Activated naive CD8-positive, alpha-beta T cell treated with anti-CD3 and anti-CD28 coated beads, Interleukin-2, amount 10 ng/mL, durations not matched to agents 7 days and 5 days (primary cell): ENCODE results near the gene CD247. TPM values are rescaled to one million over a fixed set of nuclear protein-coding genes. Genes with fewer than 3 reads are reported as not detected.
A peak's percentile ranks its signal among the peaks of the same experiment; 100 is the strongest.

ENCODE experiments used
- ATAC-seq: fragments of 150-1000 bp; cut with Tn5 transposase; one replicate; pipeline ENCODE4 v1.10.0; 2021; ENCODE audit warnings: low read depth, moderate library complexity
- POLR2A ChIA-PET: fragments of 350-600 bp; sonication (Branson Sonifier 250); formaldehyde crosslinking; loops from one replicate; lab custom pipeline; 2021; ENCODE audit warnings: antibody characterized with exemption; lab: Charles Lee
- DNase-seq: peaks from one replicate; pipeline ENCODE4 v3.0.0; 2021
- H3K27ac Mint-ChIP-seq: one replicate; pipeline ENCODE4 v1.8.0; 2022; ENCODE audit warnings: mild to moderate bottlenecking, mixed read lengths
- H3K27me3 Mint-ChIP-seq: one replicate; pipeline ENCODE4 v1.8.0; 2022; ENCODE audit warnings: mild to moderate bottlenecking, moderate library complexity, mixed read lengths
- H3K36me3 Mint-ChIP-seq: one replicate; pipeline ENCODE4 v1.8.0; 2021; ENCODE audit warnings: mild to moderate bottlenecking, mixed read lengths
- H3K4me1 Mint-ChIP-seq: one replicate; pipeline ENCODE4 v1.8.0; 2021; ENCODE audit warnings: mixed read lengths
- H3K4me3 Mint-ChIP-seq: one replicate; pipeline ENCODE4 v1.8.0; 2022; ENCODE audit warnings: mild to moderate bottlenecking, moderate library complexity, mixed read lengths
- H3K9me3 Mint-ChIP-seq: one replicate; pipeline ENCODE4 v1.8.0; 2021; ENCODE audit warnings: mixed read lengths
- total RNA-seq, 2 experiments: library from RNA; stranded (reverse); gene quantifications; one replicate each; pipeline ENCODE4 v1.2.3, GENCODE V29; 2021

Gene CD247
- total RNA-seq, 2 experiments from 2014 or later, result 252 to 276 TPM

- DNase-seq, result no peak
- Mint-ChIP-seq H3K27me3 (peaks cover 8% of the 10 kb centered on the region), H3K36me3 (no peaks in the 10 kb centered on the region), H3K27ac (no peak overlapping the region), H3K4me3 (no peak overlapping the region), H3K4me1 (peaks cover 3% of the 10 kb centered on the region), H3K9me3 (no peaks in the 10 kb centered on the region)
- POLR2A ChIA-PET, result interaction anchor here (1.2 to 3.1 kb wide), 3 partner anchors 15 to 120 kb away, joined by 3 to 12 read pairs (median 3); partner anchors contain the start of gene CD247
- ATAC-seq, result no peak
These were observed 14.9 kb upstream of the CD247 start for GRCh38 chr1:167532964-167533824.

GRCh38 chr1:167532375-167532774 lies 14.0 kb upstream of the CD247 start:
- Mint-ChIP-seq H3K4me3 (no peak overlapping the region), H3K27ac (no peak overlapping the region), H3K4me1 (peaks cover 3% of the 10 kb centered on the region), H3K36me3 (no peaks in the 10 kb centered on the region), H3K9me3 (no peaks in the 10 kb centered on the region), H3K27me3 (peaks cover 10% of the 10 kb centered on the region)
- ATAC-seq (no peak), DNase-seq (no peak)
- POLR2A ChIA-PET, result interaction anchor here (1.2 to 3.1 kb wide), 2 partner anchors 14 to 85 kb away, joined by 3 to 12 read pairs; partner anchors contain the start of gene CD247

- Mint-ChIP-seq H3K4me1 (peaks cover 7% of the 10 kb centered on the region), H3K27ac (no peak overlapping the region), H3K27me3 (peaks cover 7% of the 10 kb centered on the region), H3K36me3 (no peaks in the 10 kb centered on the region), H3K4me3 (no peak overlapping the region), H3K9me3 (no peaks in the 10 kb centered on the region)
- DNase-seq (no peak), ATAC-seq (no peak)
- POLR2A ChIA-PET, result interaction anchor here (0.7 to 3.7 kb wide), 2 partner anchors 12 to 105 kb away, joined by 3 to 25 read pairs; partner anchors contain the start of gene CD247
These were observed 11.6 kb upstream of the CD247 start for GRCh38 chr1:167529829-167530474.

- no peak overlapping the region for H3K4me3 Mint-ChIP-seq
- POLR2A ChIA-PET, result interaction anchor here (2.0 to 3.7 kb wide), 2 partner anchors 10 to 308 kb away, joined by 5 to 25 read pairs; partner anchors contain the start of gene CD247
- H3K27ac Mint-ChIP-seq, result no peak overlapping the region
- H3K27me3 Mint-ChIP-seq, result peaks cover 7% of the 10 kb centered on the region
- no peak for ATAC-seq
- DNase-seq, result no peak
- H3K4me1 Mint-ChIP-seq, result peaks cover 7% of the 10 kb centered on the region
- no peaks in the 10 kb centered on the region for H3K36me3 Mint-ChIP-seq
- no peaks in the 10 kb centered on the region for H3K9me3 Mint-ChIP-seq
These were observed 9.9 kb upstream of the CD247 start for GRCh38 chr1:167528057-167528728.

GRCh38 chr1:167526667-167527383 lies 8.5 kb upstream of the CD247 start:
- no peak for ATAC-seq
- POLR2A ChIA-PET, result interaction anchor here (2.0 kb wide), 1 partner anchor 307 kb away, joined by 5 read pairs; no protein-coding TSS in a partner anchor

GRCh38 chr1:167524651-167525050 lies 6.3 kb upstream of the CD247 start:
- ATAC-seq, result no peak
- POLR2A ChIA-PET, result no interaction called here
- Mint-ChIP-seq H3K9me3 (no peaks in the 10 kb centered on the region), H3K27me3 (peaks cover 3% of the 10 kb centered on the region), H3K27ac (no peak overlapping the region), H3K4me3 (no peak overlapping the region), H3K36me3 (no peaks in the 10 kb centered on the region), H3K4me1 (peaks cover 4% of the 10 kb centered on the region)
- no peak for DNase-seq

More at GRCh38 chr1:167526667-167527383, 8.5 kb upstream of the CD247 start:
- DNase-seq, result no peak
- Mint-ChIP-seq H3K4me1 (peaks cover 4% of the 10 kb centered on the region), H3K9me3 (no peaks in the 10 kb centered on the region), H3K27ac (no peak overlapping the region), H3K4me3 (no peak overlapping the region), H3K27me3 (peaks cover 7% of the 10 kb centered on the region), H3K36me3 (no peaks in the 10 kb centered on the region)

- H3K36me3 Mint-ChIP-seq, result peaks cover 6% of the 10 kb centered on the region
- POLR2A ChIA-PET, result no interaction called here
- H3K27me3 Mint-ChIP-seq, result no peaks in the 10 kb centered on the region
- no peak overlapping the region for H3K4me3 Mint-ChIP-seq
- ATAC-seq, result no peak
- H3K4me1 Mint-ChIP-seq, result peaks cover 8% of the 10 kb centered on the region
- DNase-seq, result no peak
- H3K9me3 Mint-ChIP-seq, result no peaks in the 10 kb centered on the region
- no peak overlapping the region for H3K27ac Mint-ChIP-seq
These were observed 3.9 kb upstream of the CD247 start for GRCh38 chr1:167522246-167522645.

- no peaks in the 10 kb centered on the region for H3K27me3 Mint-ChIP-seq
- no peak overlapping the region for H3K4me3 Mint-ChIP-seq
- peaks cover 17% of the 10 kb centered on the region for H3K36me3 Mint-ChIP-seq
- POLR2A ChIA-PET, result no interaction called here
- ATAC-seq, result no peak
- H3K27ac Mint-ChIP-seq, result no peak overlapping the region
- DNase-seq, result no peak
- peaks cover 11% of the 10 kb centered on the region for H3K4me1 Mint-ChIP-seq
- H3K9me3 Mint-ChIP-seq, result no peaks in the 10 kb centered on the region
These were observed 2.4 kb upstream of the CD247 start for GRCh38 chr1:167520711-167521206.

GRCh38 chr1:167517535-167518330 lies 596 bp downstream of the CD247 start:
- peak; percentile 78 for DNase-seq
- POLR2A ChIA-PET, result interaction anchor here (0.5 to 6.1 kb wide), 23 partner anchors 9 to 298 kb away, joined by 3 to 66 read pairs (median 8); partner anchors contain the start of genes CREG1 and POU2F1
- peak overlapping the region; percentile 98 for H3K27ac Mint-ChIP-seq
- H3K4me1 Mint-ChIP-seq, result peaks cover 28% of the 10 kb centered on the region
- peak; percentile 80 for ATAC-seq
- H3K27me3 Mint-ChIP-seq, result no peaks in the 10 kb centered on the region
- H3K9me3 Mint-ChIP-seq, result no peaks in the 10 kb centered on the region
- H3K4me3 Mint-ChIP-seq, result peak overlapping the region; percentile 96
- H3K36me3 Mint-ChIP-seq, result peaks cover 27% of the 10 kb centered on the region

GRCh38 chr1:167516404-167517388 lies 1.6 kb downstream of the CD247 start:
- no peaks in the 10 kb centered on the region for H3K9me3 Mint-ChIP-seq
- peaks cover 36% of the 10 kb centered on the region for H3K36me3 Mint-ChIP-seq
- H3K27me3 Mint-ChIP-seq, result no peaks in the 10 kb centered on the region
- H3K4me3 Mint-ChIP-seq, result peak overlapping the region; percentile 96
- peak overlapping the region; percentile 98 for H3K27ac Mint-ChIP-seq
- H3K4me1 Mint-ChIP-seq, result peaks cover 38% of the 10 kb centered on the region
- POLR2A ChIA-PET, result interaction anchor here (0.5 to 6.1 kb wide), 17 partner anchors 11 to 297 kb away, joined by 3 to 66 read pairs (median 16); partner anchors contain the start of genes CREG1 and POU2F1
- ATAC-seq (peak; percentile 25), DNase-seq (peak; percentile 60)

GRCh38 chr1:167515893-167516321 lies 2.4 kb downstream of the CD247 start:
- H3K27ac Mint-ChIP-seq, result peak overlapping the region; percentile 98
- peak overlapping the region; percentile 96 for H3K4me3 Mint-ChIP-seq
- POLR2A ChIA-PET, result interaction anchor here (0.8 to 6.1 kb wide), 14 partner anchors 11 to 296 kb away, joined by 3 to 66 read pairs (median 18); partner anchors contain the start of genes CREG1 and POU2F1
- H3K27me3 Mint-ChIP-seq, result no peaks in the 10 kb centered on the region
- H3K4me1 Mint-ChIP-seq, result peaks cover 44% of the 10 kb centered on the region
- ATAC-seq, result no peak
- DNase-seq, result no peak
- H3K9me3 Mint-ChIP-seq, result no peaks in the 10 kb centered on the region
- H3K36me3 Mint-ChIP-seq, result peaks cover 40% of the 10 kb centered on the region
